WTC11 (cell line): ENCODE measurements around the gene NELL2.

ENCODE experiments used
- CTCF ChIP-seq: fragments of 200-600 bp; IDR thresholded peaks from 2 replicates; pipeline ENCODE4 v1.8.0; 2022; ENCODE audit warnings: antibody characterized with exemption
- FOXP1 ChIP-seq: sonication (generic); formaldehyde crosslinking; IDR thresholded peaks from 2 replicates; pipeline ENCODE4 v1.8.0; 2022; ENCODE audit warnings: missing genetic modification reagents, mild to moderate bottlenecking, moderate library complexity, borderline replicate concordance
- MAX ChIP-seq: sonication (generic); formaldehyde crosslinking; IDR thresholded peaks from 2 replicates; pipeline ENCODE4 v1.8.0; 2022; ENCODE audit warnings: mild to moderate bottlenecking, missing genetic modification reagents
- TP53 ChIP-seq: sonication (generic); formaldehyde crosslinking; IDR thresholded peaks from 2 replicates; pipeline ENCODE4 v1.8.1; 2023; ENCODE audit warnings: mild to moderate bottlenecking, missing genetic modification reagents
- ZBTB21 ChIP-seq: sonication (generic); formaldehyde crosslinking; IDR thresholded peaks from 2 replicates; pipeline ENCODE4 v1.8.1; 2023; ENCODE audit warnings: mild to moderate bottlenecking, missing genetic modification reagents, borderline replicate concordance
- ZNF317 ChIP-seq: sonication (generic); formaldehyde crosslinking; IDR thresholded peaks from 2 replicates; pipeline ENCODE4 v1.8.1; 2023; ENCODE audit warnings: low read depth, mild to moderate bottlenecking, moderate library complexity, missing genetic modification reagents, borderline replicate concordance
- TF ChIP-seq, protein P1 (sequence below): sonication (generic); formaldehyde crosslinking; IDR thresholded peaks from 2 replicates; pipeline ENCODE4 v1.8.0; 2022; ENCODE audit warnings: missing genetic modification reagents
- TF ChIP-seq, protein P2 (sequence below): sonication (generic); formaldehyde crosslinking; IDR thresholded peaks from 2 replicates; pipeline ENCODE4 v1.8.1; 2022; ENCODE audit warnings: low read depth, missing genetic modification reagents, borderline replicate concordance
- TF ChIP-seq, protein P3 (sequence below): sonication (generic); formaldehyde crosslinking; IDR thresholded peaks from 2 replicates; pipeline ENCODE4 v1.8.0; 2022; ENCODE audit warnings: mild to moderate bottlenecking, missing genetic modification reagents

DNA sequence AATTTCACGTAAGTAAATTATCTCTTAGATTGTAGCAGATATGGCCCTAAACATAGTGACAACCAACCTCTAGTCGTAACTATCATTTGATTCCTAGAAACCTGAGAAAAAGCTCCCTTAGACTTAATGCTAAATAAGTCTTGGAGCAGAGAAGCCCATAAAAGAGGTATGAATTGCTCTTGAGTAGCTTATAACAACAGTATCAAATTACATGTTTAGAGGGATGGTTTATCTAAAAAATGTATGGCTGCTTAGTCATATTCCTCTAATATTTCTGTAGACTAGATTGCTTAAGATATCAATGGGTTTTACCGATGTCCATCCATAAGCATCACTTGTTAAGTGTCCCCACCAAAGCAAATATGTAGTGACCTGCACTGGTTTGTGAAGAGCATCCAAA is 259.7 kb downstream of the NELL2 start:
- TF ChIP-seq, protein P1, sequence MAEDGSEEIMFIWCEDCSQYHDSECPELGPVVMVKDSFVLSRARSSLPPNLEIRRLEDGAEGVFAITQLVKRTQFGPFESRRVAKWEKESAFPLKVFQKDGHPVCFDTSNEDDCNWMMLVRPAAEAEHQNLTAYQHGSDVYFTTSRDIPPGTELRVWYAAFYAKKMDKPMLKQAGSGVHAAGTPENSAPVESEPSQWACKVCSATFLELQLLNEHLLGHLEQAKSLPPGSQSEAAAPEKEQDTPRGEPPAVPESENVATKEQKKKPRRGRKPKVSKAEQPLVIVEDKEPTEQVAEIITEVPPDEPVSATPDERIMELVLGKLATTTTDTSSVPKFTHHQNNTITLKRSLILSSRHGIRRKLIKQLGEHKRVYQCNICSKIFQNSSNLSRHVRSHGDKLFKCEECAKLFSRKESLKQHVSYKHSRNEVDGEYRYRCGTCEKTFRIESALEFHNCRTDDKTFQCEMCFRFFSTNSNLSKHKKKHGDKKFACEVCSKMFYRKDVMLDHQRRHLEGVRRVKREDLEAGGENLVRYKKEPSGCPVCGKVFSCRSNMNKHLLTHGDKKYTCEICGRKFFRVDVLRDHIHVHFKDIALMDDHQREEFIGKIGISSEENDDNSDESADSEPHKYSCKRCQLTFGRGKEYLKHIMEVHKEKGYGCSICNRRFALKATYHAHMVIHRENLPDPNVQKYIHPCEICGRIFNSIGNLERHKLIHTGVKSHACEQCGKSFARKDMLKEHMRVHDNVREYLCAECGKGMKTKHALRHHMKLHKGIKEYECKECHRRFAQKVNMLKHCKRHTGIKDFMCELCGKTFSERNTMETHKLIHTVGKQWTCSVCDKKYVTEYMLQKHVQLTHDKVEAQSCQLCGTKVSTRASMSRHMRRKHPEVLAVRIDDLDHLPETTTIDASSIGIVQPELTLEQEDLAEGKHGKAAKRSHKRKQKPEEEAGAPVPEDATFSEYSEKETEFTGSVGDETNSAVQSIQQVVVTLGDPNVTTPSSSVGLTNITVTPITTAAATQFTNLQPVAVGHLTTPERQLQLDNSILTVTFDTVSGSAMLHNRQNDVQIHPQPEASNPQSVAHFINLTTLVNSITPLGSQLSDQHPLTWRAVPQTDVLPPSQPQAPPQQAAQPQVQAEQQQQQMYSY (CRISPR knock-in tag): no peak
- TF ChIP-seq ZNF317: no peak
- TF ChIP-seq TP53 (CRISPR knock-in tag): no peak
- TF ChIP-seq MAX (CRISPR knock-in tag): no peak
- TF ChIP-seq, protein P2, sequence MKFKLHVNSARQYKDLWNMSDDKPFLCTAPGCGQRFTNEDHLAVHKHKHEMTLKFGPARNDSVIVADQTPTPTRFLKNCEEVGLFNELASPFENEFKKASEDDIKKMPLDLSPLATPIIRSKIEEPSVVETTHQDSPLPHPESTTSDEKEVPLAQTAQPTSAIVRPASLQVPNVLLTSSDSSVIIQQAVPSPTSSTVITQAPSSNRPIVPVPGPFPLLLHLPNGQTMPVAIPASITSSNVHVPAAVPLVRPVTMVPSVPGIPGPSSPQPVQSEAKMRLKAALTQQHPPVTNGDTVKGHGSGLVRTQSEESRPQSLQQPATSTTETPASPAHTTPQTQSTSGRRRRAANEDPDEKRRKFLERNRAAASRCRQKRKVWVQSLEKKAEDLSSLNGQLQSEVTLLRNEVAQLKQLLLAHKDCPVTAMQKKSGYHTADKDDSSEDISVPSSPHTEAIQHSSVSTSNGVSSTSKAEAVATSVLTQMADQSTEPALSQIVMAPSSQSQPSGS (CRISPR knock-in tag): no peak
- TF ChIP-seq, protein P3, sequence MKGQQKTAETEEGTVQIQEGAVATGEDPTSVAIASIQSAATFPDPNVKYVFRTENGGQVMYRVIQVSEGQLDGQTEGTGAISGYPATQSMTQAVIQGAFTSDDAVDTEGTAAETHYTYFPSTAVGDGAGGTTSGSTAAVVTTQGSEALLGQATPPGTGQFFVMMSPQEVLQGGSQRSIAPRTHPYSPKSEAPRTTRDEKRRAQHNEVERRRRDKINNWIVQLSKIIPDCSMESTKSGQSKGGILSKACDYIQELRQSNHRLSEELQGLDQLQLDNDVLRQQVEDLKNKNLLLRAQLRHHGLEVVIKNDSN (CRISPR knock-in tag): no peak
- no peak for TF ChIP-seq CTCF
- TF ChIP-seq ZBTB21: no peak
- TF ChIP-seq FOXP1 (CRISPR knock-in tag): no peak
